GM19239 (cell line): Measurements from ENCODE around the gene MOK.
"Not testable (repeated sequence)": the region's sequence is repeated elsewhere in the genome, so short reads cannot be mapped to it uniquely, and the experiment has no call there.

Experiments used
- DNase-seq: peaks from one replicate; pipeline ENCODE4 v3.0.0; 2011; ENCODE audit warnings: low spot score; ENCODE audit not compliant: insufficient read length
- FAIRE-seq: peaks from 2 replicates; lab custom pipeline; 2011; peaks lifted over from hg19 to GRCh38; lab: Jason Lieb, UNC

Gene MOK

DNA sequence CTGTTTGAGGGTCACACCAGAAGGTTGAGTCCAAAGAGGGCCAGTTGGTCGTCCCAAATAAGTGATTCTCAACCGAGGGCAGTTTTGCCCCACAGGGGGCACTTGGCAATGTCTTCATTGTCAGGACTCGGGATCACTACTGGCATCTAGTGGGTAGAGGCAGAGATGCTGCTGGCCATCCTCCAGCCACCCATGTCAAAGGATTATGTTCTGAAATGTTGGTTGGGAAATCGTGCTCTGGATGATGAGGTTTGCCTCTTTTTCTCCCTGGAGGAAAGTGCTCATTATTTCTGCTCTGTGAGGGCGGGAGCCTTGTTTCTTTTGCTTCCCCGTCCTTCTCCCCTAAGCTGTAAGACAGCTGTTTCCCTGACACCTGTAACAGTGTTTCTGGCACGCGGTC is 18.1 kb upstream of the MOK start:
- DNase-seq (no peak), FAIRE-seq (no peak)

GRCh38 chr14:102321456-102322422 is 16.8 kb upstream of the MOK start:
- FAIRE-seq (no peak), DNase-seq (no peak)

- no peak for DNase-seq
- no peak for FAIRE-seq
Measured at GRCh38 chr14:102320671-102321455, 15.9 kb upstream of the MOK start.

DNA sequence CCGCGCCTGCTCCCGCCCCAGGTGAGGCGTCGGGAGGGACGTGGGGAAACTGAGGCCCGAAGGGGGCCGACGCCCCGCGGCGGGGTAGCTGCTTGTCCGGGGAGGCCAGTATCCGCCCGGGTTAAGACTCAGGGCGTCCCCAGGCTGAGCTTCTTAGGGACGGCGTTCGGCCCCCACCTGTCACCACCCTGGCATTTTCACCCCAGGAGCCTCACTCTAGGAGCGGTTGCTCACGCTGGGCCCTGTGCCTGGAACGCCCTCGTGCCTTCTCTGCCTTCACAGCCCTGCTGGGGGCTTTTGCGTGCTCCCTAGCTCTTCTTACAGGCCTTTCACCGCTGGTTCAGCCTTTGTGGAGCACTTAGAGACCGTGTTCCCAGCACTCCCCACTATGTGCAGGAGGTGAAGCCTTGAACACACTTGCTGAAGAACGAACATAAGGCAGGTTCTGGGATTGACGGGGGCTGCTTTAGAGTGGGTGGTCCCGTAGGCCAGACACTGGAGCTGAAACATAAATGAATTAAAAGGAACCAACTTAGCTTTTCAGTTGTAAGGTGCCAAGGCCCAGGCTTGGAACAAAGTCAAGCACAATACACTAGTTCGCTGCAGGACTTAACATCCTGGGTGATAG is 15.2 kb upstream of the MOK start:
- peak; percentile 84 for FAIRE-seq
- DNase-seq: no peak

- DNase-seq (peak; percentile 96), FAIRE-seq (peak; percentile 75)
Measured at GRCh38 chr14:102319351-102320032, 14.5 kb upstream of the MOK start, which contains the start of gene ZNF839. Gene ZNF839, plus strand, starts transcription at chr14:102319746. Its CDS starts 20 bp downstream, at chr14:102319766.

GRCh38 chr14:102318781-102319276 is 13.9 kb upstream of the MOK start:
- FAIRE-seq: no peak
- no peak for DNase-seq

- DNase-seq: no peak
- FAIRE-seq: no peak
Measured at GRCh38 chr14:102317564-102318248, 12.7 kb upstream of the MOK start.

DNA sequence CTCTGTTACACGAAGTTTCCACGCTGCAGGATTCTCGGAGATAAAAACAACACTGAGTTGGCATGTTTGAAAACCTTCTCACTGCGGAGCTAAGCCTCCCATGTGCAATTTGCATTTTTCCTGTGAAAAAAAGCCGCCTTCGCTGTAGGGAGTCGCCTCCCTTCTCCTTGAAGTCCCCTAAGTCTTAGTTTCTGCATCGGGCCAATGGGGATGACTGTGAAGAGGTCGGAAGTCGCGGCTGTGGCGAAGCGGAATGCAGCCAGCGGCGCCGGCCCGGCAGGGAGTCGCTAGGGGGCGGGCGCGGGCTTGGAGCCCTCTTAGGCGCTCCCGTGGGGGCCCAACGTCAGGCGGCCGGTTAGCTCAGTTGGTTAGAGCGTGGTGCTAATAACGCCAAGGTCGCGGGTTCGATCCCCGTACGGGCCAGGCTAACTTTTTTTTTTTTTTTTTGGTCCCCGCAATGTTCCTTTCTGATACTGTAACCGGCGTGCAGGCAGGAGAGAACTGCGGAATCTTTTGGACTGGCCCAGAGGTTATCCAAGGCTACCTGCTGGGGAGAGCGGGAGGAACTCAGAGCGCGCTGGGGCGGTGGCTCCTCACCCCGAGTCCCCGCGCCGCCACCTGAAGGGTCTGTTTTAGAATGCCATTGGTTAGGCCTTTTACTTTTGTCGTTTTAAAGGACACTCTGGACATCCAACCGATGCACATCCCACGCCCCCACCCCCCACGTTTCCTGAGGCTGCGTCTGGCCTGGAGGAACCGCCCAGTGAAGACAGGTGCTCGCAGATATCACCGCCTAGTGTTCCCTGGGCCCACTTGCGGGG is 12.0 kb upstream of the MOK start:
- DNase-seq (peak; percentile 75), FAIRE-seq (peak; percentile 92)

- peak; percentile 11 for FAIRE-seq
Measured at GRCh38 chr14:102316338-102316742, 11.4 kb upstream of the MOK start.

DNA sequence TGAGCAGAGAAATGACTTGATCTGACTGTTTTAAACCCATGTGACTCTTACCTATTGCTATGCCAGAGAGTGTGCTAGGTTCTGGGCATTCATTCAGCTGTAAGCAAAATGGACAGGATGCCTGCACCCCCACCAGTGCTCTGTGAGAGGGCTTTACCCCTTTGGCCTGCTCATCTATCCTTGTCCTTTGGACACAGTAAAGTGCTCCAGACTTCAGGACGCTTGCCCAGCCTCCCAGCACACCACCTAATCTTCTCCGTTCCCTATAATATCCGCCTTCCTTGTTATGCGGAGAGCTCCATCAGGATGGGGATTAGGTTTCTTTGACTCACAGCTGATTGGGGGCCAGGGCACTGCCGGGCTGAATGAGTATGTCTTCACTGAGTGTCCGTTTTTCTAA is 10.2 kb upstream of the MOK start:
- FAIRE-seq (no peak), DNase-seq (no peak)

More at GRCh38 chr14:102316338-102316742, 11.4 kb upstream of the MOK start:
- DNase-seq: no peak

DNA sequence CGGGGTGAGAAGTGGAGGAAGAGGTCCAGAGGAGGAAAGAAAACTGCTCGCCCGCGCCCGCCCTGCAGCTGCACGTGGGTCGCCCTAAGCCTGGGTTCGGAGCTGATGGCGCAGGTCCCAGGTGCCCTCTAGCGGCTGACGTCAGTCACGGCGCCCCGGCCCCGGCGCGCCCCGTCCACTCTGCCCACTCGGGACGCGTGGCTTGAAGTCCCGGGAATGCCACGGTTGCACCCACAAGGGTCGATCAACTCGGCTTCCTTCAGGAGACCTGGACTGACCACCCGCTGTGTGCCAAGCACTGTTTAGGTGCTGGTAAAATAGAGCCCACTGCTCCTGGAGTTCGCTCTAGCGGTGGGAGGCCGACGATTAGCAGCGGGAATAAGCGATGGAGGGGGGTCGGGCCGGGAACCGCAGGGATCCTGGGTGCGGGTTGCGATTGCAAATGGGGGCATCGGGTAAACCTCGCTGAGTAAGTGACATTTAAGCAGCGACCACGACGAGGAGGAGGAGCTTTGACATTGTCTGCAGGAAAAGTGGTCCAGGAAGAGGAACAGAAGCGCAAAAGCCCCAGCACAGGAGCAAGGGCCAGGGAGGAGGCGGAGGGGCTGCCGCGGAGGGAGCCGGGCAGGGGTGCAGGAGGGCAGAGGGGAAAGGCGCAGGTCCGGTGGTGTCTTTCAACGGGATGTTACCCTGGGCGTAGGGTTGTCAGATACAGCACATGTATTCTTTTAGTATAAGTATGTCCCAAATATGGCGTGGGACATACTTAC is 9.5 kb upstream of the MOK start:
- FAIRE-seq (peak; percentile 64), DNase-seq (no peak)

GRCh38 chr14:102303664-102304063 is 1.3 kb downstream of the MOK start:
- DNase-seq (no peak), FAIRE-seq (no peak)

- DNase-seq, FAIRE-seq: not testable (repeated sequence)
Measured at GRCh38 chr14:102298303-102299070, 6.5 kb downstream of the MOK start.

DNA sequence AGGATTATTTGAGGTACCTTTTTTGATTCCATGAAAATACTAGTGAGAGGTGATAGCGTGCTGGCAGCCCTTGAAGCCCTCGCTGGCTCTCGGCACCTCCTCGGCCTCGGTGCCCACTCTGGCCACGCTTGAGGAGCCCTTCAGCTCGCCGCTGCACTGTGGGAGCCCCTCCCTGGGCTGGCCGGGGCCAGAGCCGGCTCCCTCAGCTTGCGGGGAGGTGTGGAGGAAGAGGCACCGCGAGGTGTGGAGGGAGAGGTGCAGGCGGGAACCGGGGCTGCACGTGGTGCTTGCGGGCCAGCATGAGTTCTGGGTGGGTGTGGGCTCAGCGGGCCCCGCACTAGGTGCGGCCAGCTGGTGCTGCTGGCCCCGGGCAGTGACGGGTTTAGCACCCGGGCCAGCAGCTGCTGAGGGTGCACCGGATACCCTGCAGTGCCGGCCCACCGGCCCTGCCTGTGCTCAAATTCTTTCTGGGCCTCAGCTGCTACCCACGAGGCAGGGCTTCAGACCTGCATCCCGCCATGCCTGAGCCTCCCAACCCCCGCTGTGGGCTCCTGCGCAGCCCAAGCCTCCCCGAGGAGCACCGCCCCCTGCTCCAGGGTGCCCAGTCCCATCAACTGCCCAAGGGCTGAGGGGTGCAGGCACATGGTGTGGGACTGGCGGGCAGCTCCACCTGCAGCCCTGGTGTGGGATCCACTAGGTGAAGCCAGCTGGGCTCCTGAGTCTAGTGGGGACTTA is 7.4 kb downstream of the MOK start:
- FAIRE-seq (no peak), DNase-seq (no peak)

DNA sequence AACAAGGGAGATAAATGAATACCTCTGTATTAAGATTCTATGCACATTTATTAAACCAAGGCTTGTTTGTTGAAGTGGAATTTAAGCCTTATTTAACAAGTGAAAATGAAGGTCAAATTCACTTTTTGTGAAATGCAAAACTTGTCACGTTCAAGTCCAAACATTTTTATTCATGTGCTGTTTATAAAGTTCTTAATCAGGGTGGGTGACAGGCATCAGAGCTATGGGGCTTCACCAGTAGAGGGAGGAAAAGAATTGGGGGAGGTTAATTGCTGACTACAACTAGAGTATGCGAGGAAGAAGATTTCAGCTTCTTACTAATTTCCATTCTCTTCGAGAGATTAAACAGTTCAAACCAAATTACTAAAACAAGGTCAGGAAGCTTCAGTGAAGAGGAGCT is 9.7 kb downstream of the MOK start:
- FAIRE-seq: no peak
- no peak for DNase-seq

DNA sequence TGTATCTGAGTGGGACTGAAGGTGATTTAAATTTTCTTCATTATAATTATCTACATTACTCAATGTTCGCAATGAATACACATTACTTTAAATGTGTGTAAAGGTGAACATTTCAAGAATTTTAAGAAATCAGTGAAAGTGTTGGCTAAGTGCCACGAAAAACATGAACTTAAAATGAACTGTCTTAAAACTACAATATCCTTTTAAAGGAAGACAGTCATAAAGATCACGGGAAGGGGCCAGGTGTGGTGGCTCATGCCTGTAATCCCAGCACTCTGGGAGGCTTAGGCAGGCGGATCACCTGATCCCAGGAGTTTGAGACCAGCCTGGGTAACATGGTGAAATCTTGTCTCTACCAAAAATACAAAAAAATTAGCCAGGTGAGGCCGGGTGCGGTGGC is 11.2 kb downstream of the MOK start:
- no peak for DNase-seq
- FAIRE-seq: no peak
